HL-60 (cell line): ENCODE data around the gene RPAIN.

Experiments
- DNase-seq, 2 experiments: peaks; one replicate each; pipeline ENCODE4 v3.0.0-alpha.2; 2010 to 2020; ENCODE audit warnings: low read depth in 1 of 2, low spot score in 1 of 2
- H3K27ac ChIP-seq: fragments of 250-450 bp; sonication (Bioruptor Pico); replicated peaks from 2 replicates; pipeline ENCODE4 v1.5.1; 2020; ENCODE audit warnings: mild to moderate bottlenecking, moderate library complexity
- H3K27me3 ChIP-seq: fragments of 250-450 bp; sonication (Bioruptor Pico); 2 replicates; pipeline ENCODE4 v1.5.1; 2021; ENCODE audit warnings: mild to moderate bottlenecking, moderate library complexity; ENCODE audit not compliant: insufficient read depth, poor library complexity, severe bottlenecking
- H3K4me3 ChIP-seq: replicated peaks from 2 replicates; pipeline ENCODE4 v1.5.1; 2011; ENCODE audit warnings: mild to moderate bottlenecking, control low read depth, low read length; ENCODE audit not compliant: insufficient read depth
- CTCF ChIP-seq: IDR thresholded peaks from one replicate; pipeline ENCODE4 v1.5.1; 2011; ENCODE audit warnings: low read length, control low read depth, inconsistent platforms; ENCODE audit not compliant: insufficient read depth
- GABPA ChIP-seq: IDR thresholded peaks from 2 replicates; pipeline ENCODE4 v1.6.1; 2012; ENCODE audit warnings: low read depth
- POLR2AphosphoS5 ChIP-seq: IDR thresholded peaks from 2 replicates; pipeline ENCODE4 v1.6.1; 2012; ENCODE audit warnings: low read depth
- REST ChIP-seq: IDR thresholded peaks from 2 replicates; pipeline ENCODE4 v1.6.1; 2012; ENCODE audit warnings: low read depth; ENCODE audit not compliant: insufficient replicate concordance
- SPI1 ChIP-seq: IDR thresholded peaks from 2 replicates; pipeline ENCODE4 v1.6.1; 2012; ENCODE audit warnings: low read depth, mild to moderate bottlenecking, borderline replicate concordance

RPAIN gene

GRCh38 chr17:5472511-5472910 lies 52.5 kb downstream of the RPAIN start:
- Histone ChIP-seq H3K4me3 (no peak overlapping the region), H3K27me3 (no peaks in the 10 kb centered on the region), H3K27ac (no peak overlapping the region)
- no peak for DNase-seq
- TF ChIP-seq REST: no peak
- no peak for TF ChIP-seq SPI1
- no peak for TF ChIP-seq GABPA
- TF ChIP-seq POLR2AphosphoS5: no peak
- TF ChIP-seq CTCF: no peak

DNA sequence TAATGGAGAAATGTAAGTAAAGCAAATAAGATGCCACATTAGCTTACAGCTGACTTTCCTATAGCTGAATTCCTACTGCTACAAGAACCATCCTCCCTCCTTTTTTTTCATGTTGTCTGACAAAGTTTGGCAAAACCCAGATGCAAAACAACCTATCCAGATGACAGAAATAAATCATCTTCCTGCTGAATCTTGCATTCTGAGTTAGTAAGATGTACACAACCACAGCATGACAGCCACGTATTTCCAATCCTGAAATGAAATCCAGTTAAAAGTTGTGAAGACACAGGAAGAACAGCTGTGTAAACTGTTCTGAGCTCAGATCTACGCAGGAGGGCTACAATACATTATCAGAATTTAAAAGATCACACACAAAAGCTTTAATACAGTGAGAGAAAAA lies 53.9 kb downstream of the RPAIN start:
- no peaks in the 10 kb centered on the region for H3K27me3 ChIP-seq
- no peak overlapping the region for H3K4me3 ChIP-seq
- TF ChIP-seq CTCF (no peak), REST (no peak), GABPA (no peak), POLR2AphosphoS5 (no peak), SPI1 (no peak)
- no peak for DNase-seq
- no peak overlapping the region for H3K27ac ChIP-seq

DNA sequence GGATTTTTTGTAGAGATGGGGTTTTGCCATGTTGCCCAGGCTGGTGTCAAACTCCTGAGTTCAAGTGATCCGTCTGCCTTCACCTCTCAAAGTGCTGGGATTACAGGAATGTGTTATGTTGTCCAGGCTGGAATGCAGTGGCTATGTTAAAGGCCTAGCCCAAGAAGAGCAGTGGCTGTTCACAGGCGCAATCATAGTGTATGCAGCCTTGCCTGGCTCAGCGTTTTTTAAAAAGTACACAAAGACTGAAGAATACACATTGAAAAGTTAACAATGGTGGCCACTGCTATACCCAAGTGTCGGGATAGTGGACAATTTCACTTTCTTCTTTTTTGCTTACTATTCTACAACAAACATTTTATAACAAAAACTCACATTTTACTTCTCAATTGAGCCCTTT lies 59.0 kb downstream of the RPAIN start:
- TF ChIP-seq GABPA: no peak
- TF ChIP-seq POLR2AphosphoS5: no peak
- TF ChIP-seq SPI1: no peak
- no peak for TF ChIP-seq CTCF
- TF ChIP-seq REST: no peak
- no peaks in the 10 kb centered on the region for H3K27me3 ChIP-seq

More for the DNA sequence above, 59.0 kb downstream of the RPAIN start:
- Histone ChIP-seq H3K27ac (no peak overlapping the region), H3K4me3 (no peak overlapping the region)
- no peak for DNase-seq
